OCI-LY7 (cell line): ENCODE results near the gene BNIPL.

Experiments used
- CTCF ChIP-seq: fragments of 200-600 bp; sonication (generic); conservative IDR thresholded peaks from 2 replicates; pipeline ENCODE4 v1.5.1; 2014; ENCODE audit warnings: mild to moderate bottlenecking, antibody characterized with exemption, low read length, moderate library complexity, mixed read lengths
- EZH2phosphoT487 ChIP-seq: fragments of 200-600 bp; sonication (generic); IDR thresholded peaks from 2 replicates; pipeline ENCODE4 v1.6.1; 2018; ENCODE audit warnings: low read depth, borderline replicate concordance, mild to moderate bottlenecking, mixed run types, antibody characterized with exemption, low read length, moderate library complexity, mixed read lengths

- no peak for TF ChIP-seq CTCF
- no peak for TF ChIP-seq EZH2phosphoT487
These were observed 646 bp downstream of the BNIPL start for GRCh38 chr1:151037032-151037431.
